Sigmoid colon (tissue), 4 donors: ENCODE measurements around the gene RGS11.

Source experiments
- POLR2AphosphoS5 ChIP-seq, 4 donors: sonication (generic); formaldehyde crosslinking; IDR thresholded peaks; one replicate each; pipeline ENCODE4 v1.6.1; 2017; ENCODE audit warnings: antibody characterized with exemption in 4 of 4
- TF ChIP-seq, protein P1 (sequence below), 4 experiments: fragments of 450-650 bp in 3 of 4; fragments of 200-600 bp in 1 of 4; IDR thresholded peaks; one replicate each; pipeline ENCODE4 v1.5.1; 2016 to 2019; ENCODE audit warnings: antibody characterized with exemption in 4 of 4, mild to moderate bottlenecking in 3 of 4, moderate library complexity in 2 of 4

DNA sequence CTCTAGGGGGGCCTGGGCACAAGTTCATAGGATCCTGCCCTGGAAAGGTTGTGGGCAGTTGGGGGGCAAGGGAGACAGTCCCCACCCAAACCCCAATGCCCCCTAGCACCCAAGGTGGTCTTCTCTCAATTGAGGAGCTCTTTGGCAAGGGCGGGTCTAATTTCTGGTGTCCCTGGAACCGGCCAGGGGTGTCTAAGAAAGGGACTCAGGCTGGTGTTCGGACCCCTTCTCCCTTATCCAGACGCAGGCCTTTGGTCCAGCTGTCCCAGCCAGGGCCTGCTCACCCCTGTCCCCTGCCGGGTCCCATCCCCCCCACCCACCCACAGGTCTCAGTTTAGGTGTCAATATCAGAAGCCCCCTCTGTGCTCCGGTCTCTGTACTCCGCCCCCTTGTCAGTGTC lies 3.8 kb upstream of the RGS11 start:
- TF ChIP-seq, protein P1, sequence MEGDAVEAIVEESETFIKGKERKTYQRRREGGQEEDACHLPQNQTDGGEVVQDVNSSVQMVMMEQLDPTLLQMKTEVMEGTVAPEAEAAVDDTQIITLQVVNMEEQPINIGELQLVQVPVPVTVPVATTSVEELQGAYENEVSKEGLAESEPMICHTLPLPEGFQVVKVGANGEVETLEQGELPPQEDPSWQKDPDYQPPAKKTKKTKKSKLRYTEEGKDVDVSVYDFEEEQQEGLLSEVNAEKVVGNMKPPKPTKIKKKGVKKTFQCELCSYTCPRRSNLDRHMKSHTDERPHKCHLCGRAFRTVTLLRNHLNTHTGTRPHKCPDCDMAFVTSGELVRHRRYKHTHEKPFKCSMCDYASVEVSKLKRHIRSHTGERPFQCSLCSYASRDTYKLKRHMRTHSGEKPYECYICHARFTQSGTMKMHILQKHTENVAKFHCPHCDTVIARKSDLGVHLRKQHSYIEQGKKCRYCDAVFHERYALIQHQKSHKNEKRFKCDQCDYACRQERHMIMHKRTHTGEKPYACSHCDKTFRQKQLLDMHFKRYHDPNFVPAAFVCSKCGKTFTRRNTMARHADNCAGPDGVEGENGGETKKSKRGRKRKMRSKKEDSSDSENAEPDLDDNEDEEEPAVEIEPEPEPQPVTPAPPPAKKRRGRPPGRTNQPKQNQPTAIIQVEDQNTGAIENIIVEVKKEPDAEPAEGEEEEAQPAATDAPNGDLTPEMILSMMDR (IDR thresholded peaks at IDR 0.05), result no peak
- TF ChIP-seq POLR2AphosphoS5 (IDR thresholded peaks at IDR 0.05), result no peak
